GM12874 (cell line): ENCODE results near the gene FREM1.

ENCODE experiments used
- TF ChIP-seq, protein P1 (sequence below): IDR thresholded peaks from 2 replicates; pipeline ENCODE4 v1.5.1; 2011; ENCODE audit warnings: low read depth, mild to moderate bottlenecking, control low read depth, low read length, moderate library complexity; ENCODE audit not compliant: insufficient read depth

Gene FREM1

DNA sequence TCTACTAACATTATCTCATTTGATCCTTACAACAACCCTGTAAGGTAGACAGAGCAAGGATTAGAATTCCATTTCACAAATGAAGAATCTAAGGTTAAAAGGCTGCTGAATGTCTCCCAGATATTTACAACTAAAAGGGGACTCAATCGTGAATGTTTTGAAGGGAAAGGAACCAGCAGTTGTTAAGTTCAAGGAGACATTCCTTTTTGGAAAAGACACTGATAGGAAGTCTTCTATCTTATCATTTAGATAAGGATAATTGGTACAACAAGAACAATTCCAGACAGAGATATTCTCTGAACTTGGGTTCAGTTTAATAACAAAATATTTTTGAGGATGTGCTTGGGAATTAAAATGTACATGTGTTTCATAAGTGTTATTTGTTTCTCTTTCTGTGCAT is 150.2 kb downstream of the FREM1 start:
- TF ChIP-seq, protein P1, sequence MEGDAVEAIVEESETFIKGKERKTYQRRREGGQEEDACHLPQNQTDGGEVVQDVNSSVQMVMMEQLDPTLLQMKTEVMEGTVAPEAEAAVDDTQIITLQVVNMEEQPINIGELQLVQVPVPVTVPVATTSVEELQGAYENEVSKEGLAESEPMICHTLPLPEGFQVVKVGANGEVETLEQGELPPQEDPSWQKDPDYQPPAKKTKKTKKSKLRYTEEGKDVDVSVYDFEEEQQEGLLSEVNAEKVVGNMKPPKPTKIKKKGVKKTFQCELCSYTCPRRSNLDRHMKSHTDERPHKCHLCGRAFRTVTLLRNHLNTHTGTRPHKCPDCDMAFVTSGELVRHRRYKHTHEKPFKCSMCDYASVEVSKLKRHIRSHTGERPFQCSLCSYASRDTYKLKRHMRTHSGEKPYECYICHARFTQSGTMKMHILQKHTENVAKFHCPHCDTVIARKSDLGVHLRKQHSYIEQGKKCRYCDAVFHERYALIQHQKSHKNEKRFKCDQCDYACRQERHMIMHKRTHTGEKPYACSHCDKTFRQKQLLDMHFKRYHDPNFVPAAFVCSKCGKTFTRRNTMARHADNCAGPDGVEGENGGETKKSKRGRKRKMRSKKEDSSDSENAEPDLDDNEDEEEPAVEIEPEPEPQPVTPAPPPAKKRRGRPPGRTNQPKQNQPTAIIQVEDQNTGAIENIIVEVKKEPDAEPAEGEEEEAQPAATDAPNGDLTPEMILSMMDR = no peak

DNA sequence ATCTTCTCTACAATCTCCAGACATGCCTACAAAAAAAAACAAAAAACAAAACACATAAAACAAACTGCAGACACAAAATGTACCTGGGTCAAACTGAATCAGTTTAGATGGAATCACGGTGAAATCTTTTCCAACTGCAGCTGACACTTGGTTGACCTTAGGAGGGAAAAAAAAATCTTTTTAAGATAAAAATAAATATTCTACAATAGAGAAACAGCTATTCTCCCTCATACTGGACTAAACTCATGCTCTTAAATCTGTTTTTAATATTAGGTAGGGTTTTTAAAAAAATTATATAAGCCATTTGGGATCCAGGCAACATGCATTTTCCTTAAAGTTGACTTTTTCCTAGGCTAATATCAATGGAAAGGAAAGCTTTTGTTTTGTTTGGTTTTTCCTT is 153.9 kb downstream of the FREM1 start:
- TF ChIP-seq, protein P1 = no peak

DNA sequence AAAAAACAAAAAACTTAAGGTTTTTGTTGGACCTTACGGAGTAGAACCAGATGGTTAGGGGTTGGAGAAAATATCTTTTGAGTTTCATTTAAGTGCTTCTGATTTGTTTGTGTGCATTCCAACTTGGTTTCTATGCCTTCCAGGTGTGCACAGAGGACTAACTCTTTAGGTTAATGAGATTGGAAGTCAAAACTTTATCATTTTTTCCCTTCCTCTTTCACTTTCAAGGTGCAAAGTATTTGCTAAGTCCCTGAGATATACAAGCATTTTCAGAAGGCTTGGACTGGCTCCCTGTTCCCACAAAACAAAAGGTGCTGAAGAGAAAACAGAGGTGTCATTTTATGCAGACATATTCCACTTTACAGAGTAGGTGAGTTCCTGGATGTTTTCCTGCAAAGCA is 157.4 kb downstream of the FREM1 start:
- TF ChIP-seq, protein P1 = no peak

DNA sequence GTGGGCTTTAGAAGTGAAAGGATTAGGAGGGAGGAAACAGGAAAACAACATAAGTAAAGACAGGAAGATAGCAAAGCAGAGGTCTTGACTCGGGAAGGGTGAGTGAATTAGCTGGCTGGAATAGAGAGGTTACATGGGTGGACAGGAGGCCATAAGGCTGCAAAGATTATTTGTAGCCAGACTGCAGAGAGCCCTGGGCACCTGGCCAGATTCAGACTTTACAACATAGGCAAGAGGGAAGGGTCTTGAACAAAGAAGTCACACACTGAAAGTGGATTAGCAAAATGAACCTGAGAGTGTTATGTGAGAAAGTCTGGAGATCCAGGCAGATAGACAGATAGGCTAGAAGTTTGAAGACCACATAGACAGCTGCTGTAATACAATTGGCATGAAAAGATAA is 158.0 kb downstream of the FREM1 start:
- TF ChIP-seq, protein P1 = no peak

DNA sequence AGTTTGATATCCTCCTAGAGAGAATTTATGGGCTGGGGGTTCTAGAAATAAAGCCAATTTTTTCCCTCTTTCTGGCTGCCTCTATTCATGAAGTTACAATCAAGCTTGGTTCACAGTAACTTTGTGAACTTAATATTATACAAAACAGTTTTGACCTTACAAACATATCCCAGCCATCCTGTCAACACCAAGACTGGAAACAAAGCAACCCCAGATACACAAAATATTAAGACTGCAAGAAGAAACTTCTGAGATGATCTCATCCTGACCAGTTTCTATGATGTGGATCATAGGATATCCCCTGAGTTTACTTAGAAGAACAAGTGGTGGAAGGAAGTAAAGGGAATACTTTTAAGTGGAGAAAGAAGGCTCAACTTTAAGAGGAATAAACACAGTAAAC is 159.4 kb downstream of the FREM1 start:
- TF ChIP-seq, protein P1 = no peak

DNA sequence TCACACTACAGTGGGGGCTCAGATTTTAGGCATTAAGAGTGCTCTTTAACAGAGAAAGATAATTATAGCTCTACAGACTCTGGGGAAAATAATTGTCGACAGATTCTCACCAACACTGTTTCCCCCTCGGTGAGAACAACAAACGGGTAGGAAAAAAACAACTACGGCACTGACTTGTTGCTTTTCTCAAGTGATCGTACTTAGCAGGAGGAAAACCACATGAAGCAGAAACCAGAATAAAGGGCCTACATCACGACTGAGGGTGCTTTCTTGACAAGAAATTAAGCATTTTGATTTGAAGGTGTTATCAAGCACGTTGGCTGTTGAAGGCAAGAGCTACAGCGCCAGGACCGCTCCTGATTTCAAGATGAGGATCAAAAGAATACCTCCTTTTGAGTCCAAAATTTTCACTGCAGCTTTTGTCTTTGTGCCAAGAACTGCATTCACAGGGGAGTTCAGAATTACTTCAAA is 160.5 kb downstream of the FREM1 start:
- TF ChIP-seq, protein P1 = no peak

DNA sequence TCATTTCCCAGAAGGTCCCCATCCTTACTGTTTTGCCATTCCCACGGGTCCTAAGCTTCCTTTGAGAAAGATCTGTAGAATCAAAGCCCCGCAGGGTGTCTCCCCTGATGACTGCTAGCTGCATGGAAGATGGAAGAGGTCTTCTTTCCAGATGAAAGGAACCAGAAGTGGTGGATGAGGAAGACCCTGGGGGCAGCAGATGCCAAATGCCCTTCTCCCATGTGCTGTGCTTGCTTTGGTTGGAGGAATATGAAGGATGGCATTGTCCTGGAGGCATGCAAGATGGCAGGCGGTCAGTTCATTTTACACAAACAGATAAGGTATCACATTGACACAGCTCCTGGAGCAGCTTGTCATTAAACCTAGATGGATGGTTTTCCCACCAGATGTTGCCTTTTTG is 161.9 kb downstream of the FREM1 start:
- TF ChIP-seq, protein P1 = no peak

DNA sequence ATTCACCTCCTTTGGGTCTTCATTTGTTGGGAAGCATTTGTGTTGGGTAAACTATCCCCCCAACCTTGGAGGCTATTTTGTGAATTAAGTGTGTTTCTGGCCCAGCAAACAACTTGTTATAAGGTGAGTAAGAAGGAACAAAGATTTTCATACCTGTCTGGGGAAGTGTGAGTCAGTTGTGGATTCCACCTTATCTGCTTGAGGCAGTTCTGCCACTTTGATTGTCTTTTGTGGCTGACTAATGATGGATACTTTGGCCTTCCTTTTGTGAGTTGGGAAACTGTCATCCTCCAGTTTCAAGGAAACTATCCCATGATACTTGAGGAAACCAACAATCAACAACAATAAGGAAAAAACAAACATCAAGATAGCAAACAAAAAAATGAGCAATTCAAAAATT is 163.1 kb downstream of the FREM1 start:
- TF ChIP-seq, protein P1 = no peak
